ENCODE results near the gene CCDC181.

GRCh38 chr1:169363046-169363730 lies 64.1 kb downstream of the CCDC181 start:
- TF ChIP-seq POLR2A (IDR thresholded peaks at IDR 0.05; ENCODE audit: low read depth, low read length) (no peak), POU2F2 (IDR thresholded peaks at IDR 0.05; ENCODE audit: low read depth, low read length) (peak; percentile 76)

All from GM12891 (cell line).